Vagina (tissue), 2 donors: ENCODE results near the gene TIMELESS. TPM values are rescaled to one million over a fixed set of nuclear protein-coding genes. Genes with fewer than 3 reads are reported as not detected.

Experiments used
- DNase-seq, 2 donors: peaks; one replicate each; pipeline ENCODE4 v3.0.0-alpha.2; 2017; ENCODE audit errors: extremely low spot score in 2 of 2
- H3K27ac ChIP-seq: fragments of 200-600 bp; sonication (generic); one replicate; pipeline ENCODE4 v1.5.1; 2019
- H3K27me3 ChIP-seq: fragments of 200-600 bp; sonication (generic); one replicate; pipeline ENCODE4 v1.5.1; 2019
- H3K36me3 ChIP-seq, 2 donors: fragments of 200-600 bp; sonication (generic); one replicate each; pipeline ENCODE4 v1.5.1; 2017 to 2019
- H3K4me1 ChIP-seq: fragments of 200-600 bp; sonication (generic); one replicate; pipeline ENCODE4 v1.5.1; 2019
- H3K4me3 ChIP-seq, 2 donors: fragments of 200-600 bp; sonication (generic); 1 replicate in 1 of 2; 2 replicates in 1 of 2; pipeline ENCODE4 v1.5.1; 2016 to 2019
- H3K9me3 ChIP-seq: fragments of 200-600 bp; sonication (generic); one replicate; pipeline ENCODE4 v1.5.1; 2019
- POLR2A ChIP-seq, 2 donors: fragments of 450-650 bp; IDR thresholded peaks; one replicate each; pipeline ENCODE4 v1.6.1; 2017; ENCODE audit warnings: antibody characterized with exemption in 2 of 2, mild to moderate bottlenecking in 2 of 2, moderate library complexity in 2 of 2
- POLR2AphosphoS5 ChIP-seq, 2 donors: sonication (generic); formaldehyde crosslinking; IDR thresholded peaks; one replicate each; pipeline ENCODE4 v1.9.0; 2017; ENCODE audit warnings: antibody characterized with exemption in 2 of 2, mild to moderate bottlenecking in 2 of 2, low read depth in 1 of 2; ENCODE audit not compliant: insufficient read depth in 1 of 2
- intact Hi-C: fragments of 100-400 bp; cut with DNase I; formaldehyde crosslinking; loops from one replicate; pipeline ENCODE4 v1.15.1; 2023
- total RNA-seq: library from RNA; depleted of rRNA; stranded (reverse); fragments of >200 nt; gene quantifications from one replicate; pipeline ENCODE4 v1.2.3, GENCODE V29; 2016
- TF ChIP-seq, protein P1 (sequence below), 3 experiments: fragments of 450-650 bp in 2 of 3; fragments of 200-600 bp in 1 of 3; sonication (generic) in 1 of 3; IDR thresholded peaks; one replicate each; pipeline ENCODE4 v1.5.1; 2017 to 2019; ENCODE audit warnings: antibody characterized with exemption in 3 of 3, mild to moderate bottlenecking in 2 of 3, moderate library complexity in 2 of 3

TIMELESS gene
- total RNA-seq, 1 donor from 2014 or later, result 6.1 TPM

DNA sequence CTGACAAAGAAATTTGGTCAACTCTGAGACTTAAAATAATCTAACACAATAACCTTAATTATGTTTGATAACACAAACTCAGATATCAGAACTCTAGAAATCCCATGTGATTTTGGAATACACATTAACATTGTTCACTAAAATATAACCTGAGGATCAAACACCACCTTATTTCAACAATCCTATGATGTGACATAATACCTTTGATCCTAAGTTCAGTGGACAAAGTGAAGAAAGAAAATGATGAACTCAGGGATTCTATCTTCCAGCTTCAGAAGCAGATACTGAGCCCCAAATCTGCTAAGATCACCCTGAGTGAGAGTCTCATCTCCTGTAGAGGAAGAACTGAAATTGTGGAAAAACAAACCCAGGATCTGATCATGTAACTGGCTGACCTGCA lies 50.9 kb downstream of the TIMELESS start:
- intact Hi-C loops, result no loop called here
- no peaks in the 10 kb centered on the region for H3K27me3 ChIP-seq

DNA sequence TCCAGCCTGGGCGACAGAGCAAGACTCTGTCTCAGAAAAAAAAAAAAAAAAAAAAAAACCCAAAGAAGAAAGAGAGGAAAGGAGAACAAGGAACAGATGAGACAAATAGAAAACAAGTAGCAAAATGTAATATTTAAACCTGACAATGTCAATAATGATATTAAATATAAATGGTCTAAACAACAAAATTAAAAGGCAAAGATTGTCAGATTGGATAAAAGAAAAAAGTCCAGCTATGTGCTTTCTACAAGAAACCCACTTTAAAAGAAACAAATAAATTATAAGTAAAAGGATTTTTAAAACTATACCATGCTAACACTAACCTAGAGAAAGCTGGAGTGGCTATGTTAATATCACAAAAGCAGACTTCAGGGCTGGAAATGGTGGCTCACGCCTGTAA lies 56.9 kb downstream of the TIMELESS start:
- Histone ChIP-seq H3K4me3 (no peak overlapping the region), H3K27ac (no peak overlapping the region), H3K27me3 (no peaks in the 10 kb centered on the region), H3K36me3 (no peaks in the 10 kb centered on the region), H3K4me1 (no peaks in the 10 kb centered on the region), H3K9me3 (no peaks in the 10 kb centered on the region)
- TF ChIP-seq, protein P1, sequence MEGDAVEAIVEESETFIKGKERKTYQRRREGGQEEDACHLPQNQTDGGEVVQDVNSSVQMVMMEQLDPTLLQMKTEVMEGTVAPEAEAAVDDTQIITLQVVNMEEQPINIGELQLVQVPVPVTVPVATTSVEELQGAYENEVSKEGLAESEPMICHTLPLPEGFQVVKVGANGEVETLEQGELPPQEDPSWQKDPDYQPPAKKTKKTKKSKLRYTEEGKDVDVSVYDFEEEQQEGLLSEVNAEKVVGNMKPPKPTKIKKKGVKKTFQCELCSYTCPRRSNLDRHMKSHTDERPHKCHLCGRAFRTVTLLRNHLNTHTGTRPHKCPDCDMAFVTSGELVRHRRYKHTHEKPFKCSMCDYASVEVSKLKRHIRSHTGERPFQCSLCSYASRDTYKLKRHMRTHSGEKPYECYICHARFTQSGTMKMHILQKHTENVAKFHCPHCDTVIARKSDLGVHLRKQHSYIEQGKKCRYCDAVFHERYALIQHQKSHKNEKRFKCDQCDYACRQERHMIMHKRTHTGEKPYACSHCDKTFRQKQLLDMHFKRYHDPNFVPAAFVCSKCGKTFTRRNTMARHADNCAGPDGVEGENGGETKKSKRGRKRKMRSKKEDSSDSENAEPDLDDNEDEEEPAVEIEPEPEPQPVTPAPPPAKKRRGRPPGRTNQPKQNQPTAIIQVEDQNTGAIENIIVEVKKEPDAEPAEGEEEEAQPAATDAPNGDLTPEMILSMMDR (IDR thresholded peaks at IDR 0.05), result no peak
- no peak for TF ChIP-seq POLR2A (IDR thresholded peaks at IDR 0.05)
- no peak for TF ChIP-seq POLR2AphosphoS5 (IDR thresholded peaks at IDR 0.05; ENCODE audit: insufficient read depth in 1 of 2, low read depth in 1 of 2)
- intact Hi-C loops, result no loop called here
- DNase-seq, result no peak

More for the DNA sequence above, 50.9 kb downstream of the TIMELESS start:
- H3K4me1 ChIP-seq, result no peaks in the 10 kb centered on the region
- H3K27ac ChIP-seq, result no peak overlapping the region
- TF ChIP-seq, protein P1 (IDR thresholded peaks at IDR 0.05), result no peak
- TF ChIP-seq POLR2AphosphoS5 (IDR thresholded peaks at IDR 0.05; ENCODE audit: insufficient read depth in 1 of 2, low read depth in 1 of 2), result no peak
- no peak for TF ChIP-seq POLR2A (IDR thresholded peaks at IDR 0.05)
- no peaks in the 10 kb centered on the region for H3K9me3 ChIP-seq
- H3K4me3 ChIP-seq, result no peak overlapping the region
- H3K36me3 ChIP-seq, result no peaks in the 10 kb centered on the region
- DNase-seq, result no peak

DNA sequence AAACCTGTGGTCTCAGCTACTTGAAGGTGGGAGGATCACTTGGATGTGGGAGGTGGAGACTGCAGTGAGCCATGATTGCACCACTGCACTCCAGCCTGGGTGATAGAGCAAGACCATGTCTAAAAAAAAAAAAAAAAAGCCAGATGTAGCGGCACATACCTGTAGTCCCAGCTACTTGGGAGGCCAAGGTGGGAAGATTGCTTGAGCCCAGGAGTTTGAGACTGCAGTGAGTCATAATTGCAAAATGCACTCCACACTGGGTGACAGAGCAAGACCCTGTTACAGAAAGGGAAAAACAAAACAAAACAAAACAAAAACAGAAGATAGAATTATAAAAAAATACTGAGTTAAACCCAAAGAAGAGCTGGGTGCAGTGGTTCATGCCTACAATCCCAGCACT lies 57.5 kb downstream of the TIMELESS start:
- DNase-seq, result no peak
- H3K36me3 ChIP-seq, result no peaks in the 10 kb centered on the region
- H3K4me1 ChIP-seq, result no peaks in the 10 kb centered on the region
- no peak for TF ChIP-seq POLR2A (IDR thresholded peaks at IDR 0.05)
- TF ChIP-seq, protein P1 (IDR thresholded peaks at IDR 0.05), result no peak
- H3K27ac ChIP-seq, result no peak overlapping the region
- no peaks in the 10 kb centered on the region for H3K9me3 ChIP-seq
- no peak overlapping the region for H3K4me3 ChIP-seq
- no peaks in the 10 kb centered on the region for H3K27me3 ChIP-seq
- intact Hi-C loops, result no loop called here

DNA sequence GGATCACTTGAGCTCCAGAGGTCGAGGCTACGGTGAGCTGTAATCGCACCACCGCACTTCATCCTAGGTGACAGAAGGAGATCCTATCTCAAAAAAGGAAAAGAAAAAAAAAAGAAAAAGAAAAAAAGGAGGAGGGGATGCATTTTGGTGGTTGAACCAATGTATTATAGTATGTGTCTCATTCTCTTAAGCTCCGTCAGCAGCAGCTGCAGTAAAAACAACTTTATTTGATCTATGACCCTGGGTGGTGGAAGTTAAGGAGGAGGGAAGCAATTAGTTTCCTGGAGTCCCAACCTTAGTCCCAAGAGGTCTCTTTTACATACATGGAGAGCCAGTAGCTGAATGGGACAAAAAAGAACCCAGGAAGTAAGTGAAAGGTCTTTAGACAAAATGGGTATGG lies 59.8 kb downstream of the TIMELESS start:
- Histone ChIP-seq H3K4me1 (no peaks in the 10 kb centered on the region), H3K27me3 (no peaks in the 10 kb centered on the region), H3K4me3 (no peak overlapping the region), H3K9me3 (no peaks in the 10 kb centered on the region), H3K36me3 (no peaks in the 10 kb centered on the region), H3K27ac (no peak overlapping the region)
- intact Hi-C loops, result no loop called here
- TF ChIP-seq POLR2A (IDR thresholded peaks at IDR 0.05) (no peak), POLR2AphosphoS5 (IDR thresholded peaks at IDR 0.05; ENCODE audit: insufficient read depth in 1 of 2, low read depth in 1 of 2) (no peak)
- TF ChIP-seq, protein P1 (IDR thresholded peaks at IDR 0.05), result no peak
- no peak for DNase-seq

DNA sequence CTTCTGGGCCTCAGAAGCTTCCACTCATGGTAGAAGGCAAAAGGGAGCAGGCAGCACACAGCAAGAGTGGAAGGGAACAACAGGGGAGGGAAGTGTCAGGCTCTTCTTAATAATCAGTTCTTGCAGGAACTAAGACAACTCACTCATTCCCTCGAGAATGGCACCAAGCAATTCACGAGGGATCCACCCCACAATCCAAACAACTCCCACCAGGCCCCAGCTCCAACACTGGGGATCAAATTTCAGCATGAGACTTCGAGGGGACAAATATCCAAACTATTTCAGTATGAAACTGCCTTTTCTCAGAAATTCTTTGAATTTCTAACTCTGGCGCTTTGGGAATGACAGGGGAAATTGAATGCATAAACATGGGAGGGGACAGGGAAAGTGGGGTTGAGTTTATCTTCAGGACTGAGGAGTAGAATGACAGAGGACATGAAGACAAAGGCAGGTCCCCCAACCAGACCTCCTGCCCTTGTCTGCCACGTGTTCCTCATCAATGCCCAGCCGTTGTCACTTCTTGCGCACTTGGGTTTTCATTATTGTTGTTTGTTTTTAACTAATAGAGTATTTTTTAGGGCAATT lies 62.0 kb downstream of the TIMELESS start:
- no peaks in the 10 kb centered on the region for H3K27me3 ChIP-seq
- no peak for TF ChIP-seq POLR2AphosphoS5 (IDR thresholded peaks at IDR 0.05; ENCODE audit: insufficient read depth in 1 of 2, low read depth in 1 of 2)
- no peak for TF ChIP-seq POLR2A (IDR thresholded peaks at IDR 0.05)
- TF ChIP-seq, protein P1 (IDR thresholded peaks at IDR 0.05), result no peak
- intact Hi-C loops, result no loop called here
- no peaks in the 10 kb centered on the region for H3K36me3 ChIP-seq
- H3K4me3 ChIP-seq, result no peak overlapping the region
- no peak for DNase-seq
- H3K9me3 ChIP-seq, result no peaks in the 10 kb centered on the region
- H3K27ac ChIP-seq, result no peak overlapping the region
- H3K4me1 ChIP-seq, result no peaks in the 10 kb centered on the region
